HG02973 (cell line): Measurements from ENCODE around the gene SERPINE1.
"Not testable (repeated sequence)": the region's sequence is repeated elsewhere in the genome, so short reads cannot be mapped to it uniquely, and the experiment has no call there.

Experiments
- ATAC-seq: cut with Tn5 transposase; IDR thresholded peaks from one replicate; pipeline ENCODE4 v1.9.1; 2021; ENCODE audit warnings: moderate library complexity; ENCODE audit not compliant: unreplicated experiment

The SERPINE1 gene

GRCh38 chr7:101100858-101101847 lies 25.8 kb upstream of the SERPINE1 start:
- no peak for ATAC-seq

DNA sequence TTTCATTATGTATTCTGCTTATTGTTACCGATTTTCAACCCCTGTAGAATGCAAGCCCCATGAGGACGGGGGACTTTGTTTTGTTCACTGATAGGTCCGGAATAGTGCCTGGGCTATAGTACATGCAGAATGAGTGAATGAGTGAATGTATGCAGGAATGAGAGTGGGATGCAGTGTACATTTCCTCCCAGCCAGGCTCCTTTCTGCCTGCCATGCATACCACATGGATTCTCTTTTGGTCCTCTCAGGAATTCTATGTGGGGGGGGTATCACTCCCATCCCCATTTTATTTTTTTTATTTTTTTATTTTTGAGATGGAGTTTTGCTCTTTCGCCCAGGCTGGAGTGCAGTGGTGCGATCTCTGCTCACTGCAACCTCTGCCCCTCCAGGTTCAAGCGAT lies 24.9 kb upstream of the SERPINE1 start:
- ATAC-seq: no peak

- not testable (repeated sequence) for ATAC-seq
Observed at GRCh38 chr7:101103701-101104100, 23.2 kb upstream of the SERPINE1 start.

GRCh38 chr7:101104193-101104713 lies 22.7 kb upstream of the SERPINE1 start:
- ATAC-seq: no peak

GRCh38 chr7:101104799-101105198 lies 22.1 kb upstream of the SERPINE1 start:
- no peak for ATAC-seq

DNA sequence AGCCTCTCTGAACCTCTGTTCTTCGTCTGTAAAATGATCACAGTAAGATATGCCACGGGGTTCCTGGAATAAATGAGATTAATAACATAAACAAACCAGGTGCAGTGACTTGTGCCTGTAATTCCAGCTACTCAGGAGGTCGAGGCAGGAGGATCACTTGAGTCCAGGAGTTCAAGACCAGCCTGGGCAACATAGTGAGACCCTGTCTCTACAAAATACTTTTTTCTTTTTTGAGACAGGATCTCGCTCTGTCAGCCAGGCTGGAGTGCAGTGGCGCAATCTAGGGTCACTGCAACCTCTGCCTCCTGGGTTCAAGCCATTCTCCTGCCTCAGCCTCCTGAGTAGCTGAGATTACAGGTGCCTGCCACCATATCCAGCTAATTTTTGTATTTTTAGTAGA lies 21.7 kb upstream of the SERPINE1 start:
- not testable (repeated sequence) for ATAC-seq

GRCh38 chr7:101106386-101106785 lies 20.5 kb upstream of the SERPINE1 start:
- no peak for ATAC-seq

- ATAC-seq: no peak
Observed at GRCh38 chr7:101108330-101108857, 18.5 kb upstream of the SERPINE1 start.

GRCh38 chr7:101108961-101109360 lies 17.9 kb upstream of the SERPINE1 start:
- no peak for ATAC-seq

DNA sequence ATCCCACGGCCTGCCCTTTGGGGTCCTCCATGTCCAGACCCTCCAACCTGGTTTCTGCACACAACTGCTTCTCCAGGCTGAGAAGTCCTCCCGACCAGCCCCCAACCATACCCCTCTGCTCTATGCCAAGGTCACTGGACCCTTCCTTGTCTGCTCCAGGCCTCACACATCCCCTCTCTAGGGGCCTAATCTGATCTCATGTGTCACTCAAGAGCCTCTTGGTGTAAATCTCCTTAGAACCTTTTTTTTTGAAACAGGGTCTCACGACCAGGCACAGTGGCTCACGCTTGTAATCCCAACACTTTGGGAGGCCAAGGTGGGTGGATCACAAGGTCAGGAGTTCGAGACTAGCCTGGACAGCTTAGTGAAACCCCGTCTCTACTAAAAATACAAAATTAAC lies 17.5 kb upstream of the SERPINE1 start:
- ATAC-seq: no peak

GRCh38 chr7:101111261-101111660 lies 15.6 kb upstream of the SERPINE1 start:
- no peak for ATAC-seq

DNA sequence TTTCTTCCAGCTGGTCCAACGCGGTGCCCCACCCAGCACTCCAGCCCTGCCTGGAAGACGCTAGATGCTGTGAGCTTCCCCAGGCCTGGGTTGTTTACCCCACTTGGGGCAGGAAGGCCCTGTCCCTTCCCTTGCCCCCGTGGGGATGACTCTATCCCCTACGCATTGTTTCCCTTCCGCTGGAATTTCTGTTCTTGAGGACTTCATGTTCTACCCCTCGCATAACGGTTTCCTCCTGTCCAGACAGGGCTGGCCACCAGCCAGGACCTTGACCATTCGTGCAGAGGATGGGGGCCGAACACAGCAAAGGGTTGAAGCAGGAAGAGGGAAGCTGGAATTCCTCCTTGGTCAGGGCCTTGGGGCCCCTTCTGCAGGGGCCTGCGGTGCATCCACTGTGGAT lies 14.7 kb upstream of the SERPINE1 start:
- no peak for ATAC-seq

DNA sequence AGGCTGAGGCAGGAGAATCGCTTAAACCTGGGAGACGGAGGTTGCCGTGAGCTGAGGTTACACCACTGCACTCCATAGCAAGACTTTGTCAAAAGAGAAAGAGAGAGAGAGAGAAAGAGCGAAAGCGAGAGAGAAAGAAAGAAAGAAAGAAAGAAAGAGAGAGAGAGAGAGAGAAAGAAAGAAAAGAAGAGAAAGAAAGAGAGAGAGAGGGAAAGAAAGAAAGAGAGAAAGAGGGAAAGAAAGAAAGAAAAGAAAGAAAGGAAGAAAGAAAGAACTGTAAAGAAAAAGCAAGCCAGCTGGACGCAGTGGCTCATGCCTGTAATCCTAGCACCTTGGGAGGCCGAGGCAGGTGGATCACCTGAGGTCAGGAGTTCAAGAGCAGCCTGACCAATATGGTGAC lies 13.8 kb upstream of the SERPINE1 start:
- not testable (repeated sequence) for ATAC-seq

DNA sequence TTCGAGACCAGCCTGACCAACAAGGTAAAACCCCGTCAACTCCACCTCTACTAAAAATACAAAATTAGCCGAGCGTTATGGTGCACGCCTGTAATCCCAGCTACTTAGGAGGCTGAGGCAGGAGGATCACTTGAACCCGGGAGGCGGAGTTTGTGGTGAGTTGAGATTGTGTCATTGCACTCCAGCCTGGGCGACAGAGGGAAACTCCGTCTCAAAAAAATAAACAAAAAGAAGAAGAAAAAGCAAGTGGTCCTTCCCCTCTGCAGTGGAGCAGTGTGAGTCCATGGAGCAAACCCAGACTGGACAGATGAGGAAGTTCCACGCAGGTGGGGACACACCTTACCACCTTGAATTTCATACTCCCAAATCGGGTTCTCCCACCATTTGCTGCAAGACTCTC lies 13.1 kb upstream of the SERPINE1 start:
- ATAC-seq: no peak

- ATAC-seq: no peak
Observed at GRCh38 chr7:101114492-101114891, 12.4 kb upstream of the SERPINE1 start.

DNA sequence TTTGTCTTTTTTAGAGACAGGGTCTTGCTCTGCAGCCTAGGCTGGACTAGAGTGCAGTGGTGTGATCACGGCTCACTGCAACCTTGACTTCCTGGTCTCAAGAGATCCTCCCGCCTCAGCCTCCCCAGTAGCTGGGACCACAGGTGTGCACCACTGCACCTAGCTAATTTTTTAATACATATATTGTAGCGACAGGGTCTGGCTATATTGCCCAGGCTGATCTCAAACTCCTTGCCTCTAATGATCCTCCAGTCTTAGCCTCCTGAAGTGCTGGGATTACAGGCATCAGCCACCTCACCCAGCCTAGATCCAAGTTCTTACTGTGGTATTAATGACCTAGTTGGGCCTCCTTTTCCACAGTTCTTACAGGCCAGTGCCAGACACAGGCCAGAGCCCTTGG lies 11.7 kb upstream of the SERPINE1 start:
- no peak for ATAC-seq

DNA sequence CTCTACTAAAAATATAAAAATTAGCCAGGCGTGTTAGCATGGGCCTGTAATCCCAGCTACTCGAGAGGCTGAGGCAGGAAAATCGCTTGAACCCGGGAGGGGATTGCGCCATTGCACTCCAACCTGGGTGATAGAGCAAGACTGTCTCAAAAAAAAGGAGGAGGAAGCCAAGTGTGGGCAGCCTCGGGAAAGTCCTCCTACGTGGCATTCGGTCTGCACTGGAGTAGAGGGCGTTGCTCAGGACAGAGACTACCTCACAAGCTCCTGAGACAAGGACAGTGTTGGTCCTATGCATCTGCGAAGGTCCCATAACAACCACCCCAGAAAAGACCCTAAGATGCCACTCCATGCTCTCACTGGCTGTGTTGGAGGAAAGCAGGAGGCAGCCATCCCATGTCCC lies 10.0 kb upstream of the SERPINE1 start:
- ATAC-seq: no peak

DNA sequence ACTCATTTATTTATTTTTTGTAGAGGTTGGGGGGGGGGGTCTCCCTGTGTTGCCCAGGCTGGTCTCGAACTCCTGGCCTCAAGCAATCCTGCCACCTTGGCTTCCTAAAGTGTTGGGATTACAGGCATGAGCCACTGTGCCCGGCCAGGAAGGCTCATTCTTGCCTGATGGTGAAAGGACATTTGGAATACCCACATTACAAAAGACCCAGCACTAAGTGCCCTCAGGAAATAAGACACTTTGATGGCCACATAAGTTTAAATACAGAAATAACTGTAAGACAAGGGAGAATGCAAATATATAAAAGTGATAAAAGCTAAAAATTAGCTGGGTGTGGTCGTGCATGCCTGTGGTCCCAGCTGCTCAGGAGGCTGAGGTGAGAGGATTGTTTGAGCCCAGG lies 8.0 kb upstream of the SERPINE1 start:
- ATAC-seq: no peak

DNA sequence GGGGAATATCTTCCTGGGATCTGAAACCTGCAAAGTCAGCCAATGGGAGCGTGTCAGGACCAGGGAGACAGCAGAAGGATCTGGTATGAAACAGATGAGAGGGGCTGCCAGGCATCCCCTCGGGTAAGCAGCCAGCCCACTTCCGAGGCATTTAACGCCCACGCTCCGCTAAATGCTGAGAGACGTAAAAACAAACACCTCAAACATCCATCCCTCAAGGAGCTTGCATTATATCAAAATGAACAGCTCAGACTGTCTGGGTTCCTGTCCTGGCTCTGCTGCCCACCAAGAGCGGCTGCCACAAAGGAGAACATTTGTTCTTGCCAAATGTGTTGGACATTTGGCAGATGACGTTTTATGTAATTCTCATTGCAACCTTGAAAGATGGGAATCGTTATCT lies 7.0 kb upstream of the SERPINE1 start:
- ATAC-seq: no peak

- ATAC-seq: no peak
Observed at GRCh38 chr7:101120315-101120714, 6.6 kb upstream of the SERPINE1 start.

- not testable (repeated sequence) for ATAC-seq
Observed at GRCh38 chr7:101121631-101121990, 5.3 kb upstream of the SERPINE1 start.
